ENCODE data around the gene LRRC14B.

DNA sequence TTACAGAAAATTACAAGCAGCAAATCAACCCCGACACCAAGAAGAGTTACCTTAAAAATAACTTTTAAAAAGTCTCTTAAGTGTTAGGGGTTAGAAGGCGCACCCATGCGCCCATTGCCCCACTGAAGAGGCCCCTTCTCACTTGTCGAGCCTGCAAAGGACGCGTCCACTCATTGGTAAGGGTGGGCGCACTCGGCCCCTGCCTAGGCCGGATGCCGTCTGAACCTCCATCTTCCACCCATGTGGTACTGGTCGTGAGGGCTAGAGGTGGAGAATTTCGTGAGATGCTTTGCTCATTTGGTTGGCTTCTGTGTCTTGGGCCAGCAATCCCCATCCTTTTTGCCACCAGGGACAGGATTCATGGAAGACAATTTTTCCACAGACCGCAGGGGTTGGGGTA is 27.5 kb upstream of the LRRC14B start:
- TF ChIP-seq, protein P1, sequence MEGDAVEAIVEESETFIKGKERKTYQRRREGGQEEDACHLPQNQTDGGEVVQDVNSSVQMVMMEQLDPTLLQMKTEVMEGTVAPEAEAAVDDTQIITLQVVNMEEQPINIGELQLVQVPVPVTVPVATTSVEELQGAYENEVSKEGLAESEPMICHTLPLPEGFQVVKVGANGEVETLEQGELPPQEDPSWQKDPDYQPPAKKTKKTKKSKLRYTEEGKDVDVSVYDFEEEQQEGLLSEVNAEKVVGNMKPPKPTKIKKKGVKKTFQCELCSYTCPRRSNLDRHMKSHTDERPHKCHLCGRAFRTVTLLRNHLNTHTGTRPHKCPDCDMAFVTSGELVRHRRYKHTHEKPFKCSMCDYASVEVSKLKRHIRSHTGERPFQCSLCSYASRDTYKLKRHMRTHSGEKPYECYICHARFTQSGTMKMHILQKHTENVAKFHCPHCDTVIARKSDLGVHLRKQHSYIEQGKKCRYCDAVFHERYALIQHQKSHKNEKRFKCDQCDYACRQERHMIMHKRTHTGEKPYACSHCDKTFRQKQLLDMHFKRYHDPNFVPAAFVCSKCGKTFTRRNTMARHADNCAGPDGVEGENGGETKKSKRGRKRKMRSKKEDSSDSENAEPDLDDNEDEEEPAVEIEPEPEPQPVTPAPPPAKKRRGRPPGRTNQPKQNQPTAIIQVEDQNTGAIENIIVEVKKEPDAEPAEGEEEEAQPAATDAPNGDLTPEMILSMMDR (conservative IDR thresholded peaks at IDR 0.05) = no peak
- TF ChIP-seq ZFX (IDR thresholded peaks at IDR 0.05) = no peak

Measured in C4-2B (cell line).